Measurements from ENCODE around the gene PEMT. TPM values are rescaled to one million over a fixed set of nuclear protein-coding genes. Genes with fewer than 3 reads are reported as not detected.
"Not testable (repeated sequence)": the region's sequence is repeated elsewhere in the genome, so short reads cannot be mapped to it uniquely, and the experiment has no call there.

The PEMT gene
- total RNA-seq, 1 donor from 2014 or later, result 22.5 TPM

DNA sequence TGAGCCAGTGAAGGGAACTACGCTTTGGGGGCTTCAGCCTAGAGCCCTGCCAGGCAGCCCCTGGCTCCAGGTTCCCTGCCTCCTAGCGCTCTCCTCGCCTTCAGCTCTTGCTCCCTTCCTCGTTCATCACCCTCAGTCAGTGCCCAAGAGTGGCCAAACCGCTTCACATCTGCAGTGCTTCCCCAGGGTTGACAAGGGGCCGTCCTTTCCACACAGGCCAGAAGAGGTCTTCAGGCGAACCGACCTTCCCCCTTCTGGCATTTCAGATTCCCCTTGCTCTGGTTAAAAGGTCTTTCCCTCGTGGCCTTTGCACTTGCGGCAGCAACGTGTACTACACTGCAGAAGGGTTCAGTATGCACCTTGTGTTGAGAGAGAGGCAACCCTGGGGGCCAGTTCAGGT, 99.4 kb downstream of the PEMT start:
- intact Hi-C loops (cut with micrococcal nuclease), result no loop called here

- intact Hi-C loops (cut with micrococcal nuclease), result no loop called here
Observed at GRCh38 chr17:17491546-17491988, 99.9 kb downstream of the PEMT start.

DNA sequence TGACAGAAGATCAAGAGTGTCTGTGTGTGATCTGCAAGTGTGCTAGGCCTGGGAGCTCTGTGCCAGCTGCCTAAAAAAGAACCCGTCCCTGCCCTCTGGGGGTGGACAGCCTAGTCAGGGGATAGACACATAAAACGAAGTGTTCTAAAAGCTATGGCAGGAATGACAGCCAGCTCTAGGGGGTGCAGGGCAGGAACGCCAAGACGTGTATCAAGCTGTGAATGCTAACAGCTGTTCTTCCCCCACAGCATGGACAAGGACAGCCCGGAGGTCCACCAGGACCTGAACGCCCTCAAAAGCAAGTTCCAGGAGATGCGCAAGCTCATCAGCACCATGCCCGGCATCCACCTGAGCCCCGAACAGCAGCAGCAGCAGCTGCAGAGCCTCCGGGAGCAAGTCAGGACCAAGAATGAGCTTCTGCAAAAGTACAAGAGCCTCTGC, 100.5 kb downstream of the PEMT start:
- intact Hi-C loops (cut with micrococcal nuclease), result no loop called here

GRCh38 chr17:17487998-17488397, 103.5 kb downstream of the PEMT start:
- intact Hi-C loops (cut with micrococcal nuclease), result no loop called here

DNA sequence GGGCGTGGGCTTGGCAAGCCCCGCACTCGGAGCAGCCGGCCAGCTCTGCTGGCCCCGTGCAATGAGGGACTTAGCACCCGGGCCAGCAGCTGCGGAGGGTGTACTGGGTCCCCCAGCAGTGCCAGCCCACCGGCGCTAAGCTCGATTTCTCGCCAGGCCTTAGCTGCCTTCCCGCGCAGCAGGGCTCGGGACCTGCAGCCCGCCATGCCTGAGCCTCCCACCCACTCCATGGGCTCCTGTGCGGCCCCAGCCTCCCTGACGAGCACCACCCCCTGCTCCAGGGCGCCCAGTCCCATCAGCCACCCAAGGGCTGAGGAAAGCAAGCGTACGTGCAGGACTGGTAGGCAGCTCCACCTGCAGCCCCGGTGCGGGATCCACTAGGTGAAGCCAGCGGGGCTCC, 105.1 kb downstream of the PEMT start:
- intact Hi-C loops (cut with micrococcal nuclease), result not testable (repeated sequence)

GRCh38 chr17:17485420-17485819, 106.1 kb downstream of the PEMT start:
- intact Hi-C loops (cut with micrococcal nuclease), result no loop called here

GRCh38 chr17:17484451-17484899, 107.0 kb downstream of the PEMT start:
- intact Hi-C loops (cut with micrococcal nuclease), result no loop called here

DNA sequence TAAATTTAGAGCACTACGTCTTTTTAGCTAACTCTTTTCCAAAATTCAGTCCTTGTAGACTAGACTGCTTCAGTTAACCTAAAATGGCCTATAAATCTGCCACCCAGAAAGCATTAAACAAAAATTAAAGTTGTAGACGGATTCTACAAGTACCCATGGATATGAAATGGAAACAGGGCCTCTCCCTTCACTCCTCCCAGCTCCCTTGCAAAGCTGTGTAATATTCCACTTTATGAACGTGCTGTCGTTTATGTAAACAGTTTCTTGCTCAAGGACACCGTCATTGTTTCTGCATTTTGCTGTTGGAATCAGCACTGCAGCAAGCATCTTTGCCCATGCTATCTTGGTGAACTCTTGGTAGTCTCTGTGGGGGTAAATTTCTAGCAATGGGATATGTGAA, 109.6 kb downstream of the PEMT start:
- intact Hi-C loops (cut with micrococcal nuclease), result no loop called here

- intact Hi-C loops (cut with micrococcal nuclease), result no loop called here
Observed at GRCh38 chr17:17480593-17481148, 110.8 kb downstream of the PEMT start.

GRCh38 chr17:17479209-17479608, 112.3 kb downstream of the PEMT start:
- intact Hi-C loops (cut with micrococcal nuclease), result loop anchor here (5.0 to 10.0 kb wide), 3 partner anchors 496 to 836 kb away; partner anchors contain the start of genes DRC3, SMCR8, TOM1L2 and TOP3A

- intact Hi-C loops (cut with micrococcal nuclease), result loop anchor here (1.0 to 10.0 kb wide), 5 partner anchors 19 to 838 kb away; partner anchors contain the start of genes DRC3, PEMT, RASD1 and SMCR8
Observed at GRCh38 chr17:17476865-17477467, 114.5 kb downstream of the PEMT start, which contains the start of gene MED9. Gene MED9 (plus strand): TSS chr17:17477000. CDS start chr17:17477042, 42 bp downstream.

- intact Hi-C loops (cut with micrococcal nuclease), result loop anchor here (10.0 kb wide), 2 partner anchors 500 to 840 kb away; partner anchors contain the start of genes DRC3, SMCR8, TOM1L2 and TOP3A
Observed at GRCh38 chr17:17474341-17474740, 117.2 kb downstream of the PEMT start.

DNA sequence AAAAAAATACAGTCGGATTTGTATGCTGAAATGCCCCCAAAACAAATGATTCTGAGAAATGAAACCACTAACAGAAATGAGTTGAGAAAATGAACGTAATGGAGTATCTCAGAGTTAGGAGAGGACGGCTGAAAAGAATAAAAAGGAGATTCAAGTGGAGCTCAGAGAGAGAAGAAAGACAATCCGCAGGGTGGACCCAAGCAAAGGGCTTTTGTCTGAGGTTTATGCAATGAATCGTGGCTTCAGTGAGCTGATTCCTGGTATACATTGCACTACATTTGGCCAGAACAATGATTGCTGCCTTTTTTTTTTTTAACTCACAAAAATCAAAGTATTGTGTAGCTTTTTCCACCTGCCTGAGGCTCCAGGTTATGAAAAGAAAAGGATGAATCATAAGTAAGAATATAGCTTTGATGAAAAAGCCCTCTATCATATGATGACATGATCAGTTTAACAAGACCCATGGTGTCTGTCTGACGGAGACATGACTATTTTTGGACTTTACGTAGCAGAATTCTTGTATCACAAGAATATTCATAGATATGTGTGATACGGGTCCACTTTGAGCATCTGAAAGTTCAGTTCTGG, 119.1 kb downstream of the PEMT start:
- intact Hi-C loops (cut with micrococcal nuclease), result loop anchor here (10.0 kb wide), 2 partner anchors 502 to 842 kb away; partner anchors contain the start of genes DRC3, SMCR8, TOM1L2 and TOP3A

DNA sequence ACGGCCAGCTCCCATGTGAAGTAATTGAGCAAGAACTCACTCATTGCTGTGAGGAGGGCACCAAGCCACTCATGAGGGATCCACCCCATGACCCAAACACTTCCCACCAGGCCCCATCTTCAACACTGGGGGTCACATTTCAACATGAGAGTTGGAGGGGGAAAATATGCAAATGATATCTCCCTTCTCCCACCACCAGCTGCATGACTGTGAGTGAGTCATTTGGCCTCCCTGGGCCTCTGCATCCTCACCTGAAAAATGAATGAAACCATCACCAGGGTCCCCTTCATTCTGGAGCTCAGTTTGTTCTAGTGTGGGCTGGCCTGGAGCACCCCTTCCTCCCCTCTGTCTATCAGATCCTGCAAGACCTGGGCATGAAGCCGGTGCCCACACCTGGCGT, 121.5 kb downstream of the PEMT start:
- intact Hi-C loops (cut with micrococcal nuclease), result loop anchor here (10.0 kb wide), 2 partner anchors 505 to 845 kb away; partner anchors contain the start of genes DRC3, SMCR8, TOM1L2 and TOP3A

GRCh38 chr17:17469358-17469757, 122.2 kb downstream of the PEMT start:
- intact Hi-C loops (cut with micrococcal nuclease), result no loop called here

- intact Hi-C loops (cut with micrococcal nuclease), result no loop called here
Observed at GRCh38 chr17:17468217-17469010, 123.1 kb downstream of the PEMT start.

- intact Hi-C loops (cut with micrococcal nuclease), result no loop called here
Observed at GRCh38 chr17:17467720-17468119, 123.8 kb downstream of the PEMT start.

GRCh38 chr17:17467016-17467415, 124.5 kb downstream of the PEMT start:
- intact Hi-C loops (cut with micrococcal nuclease), result no loop called here

DNA sequence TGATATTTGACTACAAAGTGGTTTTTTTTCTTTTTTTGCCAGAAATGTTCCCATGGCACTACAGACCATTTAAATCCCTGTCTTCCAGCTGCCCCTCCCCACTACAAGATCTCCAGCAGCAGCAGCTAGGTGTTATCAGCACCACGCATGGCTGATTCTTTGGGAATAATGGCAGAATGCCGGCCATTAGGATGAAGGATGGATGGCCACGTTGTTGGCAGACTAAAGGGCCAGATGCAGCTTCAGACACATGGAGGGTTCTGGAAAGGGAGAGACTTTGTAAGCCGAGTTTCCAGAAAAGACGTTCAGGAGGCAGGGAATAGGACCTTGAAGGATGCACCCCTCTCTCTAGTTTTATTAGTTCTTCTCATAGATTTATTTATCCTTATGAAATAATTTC, 125.0 kb downstream of the PEMT start:
- intact Hi-C loops (cut with micrococcal nuclease), result no loop called here

GRCh38 chr17:17465878-17466277, 125.6 kb downstream of the PEMT start:
- intact Hi-C loops (cut with micrococcal nuclease), result not testable (repeated sequence)

- intact Hi-C loops (cut with micrococcal nuclease), result no loop called here
Observed at GRCh38 chr17:17463821-17464220, 127.7 kb downstream of the PEMT start.
